B cell (primary cell): ENCODE measurements around the gene SLC2A9. TPM values are rescaled to one million over a fixed set of nuclear protein-coding genes. Genes with fewer than 3 reads are reported as not detected.

ENCODE experiments used
- ATAC-seq: fragments of 200-7000 bp; cut with Tn5 transposase; one replicate; pipeline ENCODE4 v1.10.0; 2021; ENCODE audit warnings: low read depth, mild to moderate bottlenecking, moderate number of reproducible peaks, moderate library complexity
- CTCF ChIA-PET: fragments of 350-600 bp; sonication (Branson Sonifier 250); formaldehyde crosslinking; loops from one replicate; lab custom pipeline; 2021; ENCODE audit warnings: antibody characterized with exemption, inconsistent platforms; lab: Charles Lee
- POLR2A ChIA-PET: fragments of 350-600 bp; sonication (Branson Sonifier 250); formaldehyde crosslinking; loops from one replicate; lab custom pipeline; 2021; ENCODE audit warnings: antibody characterized with exemption; lab: Charles Lee
- DNase-seq: peaks from one replicate; pipeline ENCODE4 v3.0.0; 2013
- H2AFZ ChIP-seq: 2 replicates; pipeline ENCODE4 v1.6.1; 2012; ENCODE audit warnings: mild to moderate bottlenecking, low read depth, low read length; ENCODE audit not compliant: insufficient read depth, poor library complexity, severe bottlenecking
- H3K27ac ChIP-seq, 2 donors: 1 replicate in 1 of 2; 2 replicates in 1 of 2; pipeline ENCODE4 v1.5.1; 2012 to 2013; ENCODE audit warnings: low read length in 2 of 2, mild to moderate bottlenecking in 2 of 2, moderate library complexity in 1 of 2
- H3K27me3 ChIP-seq, 4 experiments: fragments of 200-600 bp in 1 of 4; sonication (generic) in 1 of 4; replicated peaks in 1 of 4; 1 replicate in 2 of 4; 2 replicates in 2 of 4; pipeline versions ENCODE4 v1.6.1 to v1.7.0; 2013 to 2016; ENCODE audit warnings: low read length in 3 of 4, mild to moderate bottlenecking in 2 of 4, mixed read lengths in 1 of 4, moderate library complexity in 1 of 4; ENCODE audit not compliant: insufficient read depth in 4 of 4, control insufficient read depth in 3 of 4; ENCODE audit errors: control extremely low read depth in 1 of 4
- H3K36me3 ChIP-seq, 2 experiments: replicated peaks in 1 of 2; 1 replicate in 1 of 2; 2 replicates in 1 of 2; pipeline versions ENCODE4 v1.6.1 to v1.7.1; 2013; ENCODE audit warnings: low read length in 1 of 2; ENCODE audit not compliant: insufficient read depth in 2 of 2, control insufficient read depth in 1 of 2; ENCODE audit errors: control extremely low read depth in 1 of 2, extremely low read depth in 1 of 2
- H3K4me1 ChIP-seq, 2 donors: fragments of 200-600 bp in 1 of 2; sonication (generic) in 1 of 2; 1 replicate in 1 of 2; 2 replicates in 1 of 2; pipeline versions ENCODE4 v1.5.1 to v1.6.1; 2013 to 2017; ENCODE audit warnings: low read length in 2 of 2; ENCODE audit not compliant: control insufficient read depth in 2 of 2, insufficient read depth in 2 of 2
- H3K4me2 ChIP-seq: replicated peaks from 2 replicates; pipeline ENCODE3; 2012; ENCODE audit warnings: mild to moderate bottlenecking, low read depth, low read length; ENCODE audit not compliant: poor library complexity, severe bottlenecking
- H3K4me3 ChIP-seq, 5 experiments: fragments of 200-600 bp in 1 of 5; sonication (generic) in 1 of 5; 1 replicate in 3 of 5; 2 replicates in 2 of 5; pipeline versions ENCODE4 v1.5.1 to v1.7.0; 2011 to 2016; ENCODE audit warnings: low read length in 4 of 5, mild to moderate bottlenecking in 4 of 5, low read depth in 2 of 5, control low read depth in 1 of 5, moderate library complexity in 1 of 5; ENCODE audit not compliant: insufficient read depth in 1 of 5; ENCODE audit errors: control extremely low read depth in 1 of 5, extremely low read depth in 1 of 5
- H3K79me2 ChIP-seq: fragments of 200-600 bp; sonication (generic); one replicate; pipeline ENCODE4 v1.6.0; 2016; ENCODE audit warnings: low read length; ENCODE audit not compliant: control insufficient read depth, insufficient read depth
- H3K9ac ChIP-seq: fragments of 200-600 bp; sonication (generic); 2 replicates; pipeline ENCODE4 v1.6.1; 2017; ENCODE audit warnings: mild to moderate bottlenecking, low read length, moderate library complexity
- H3K9me3 ChIP-seq, 3 donors: one replicate each; pipeline versions ENCODE4 v1.6.1 to v1.7.1; 2013; ENCODE audit warnings: low read length in 2 of 3; ENCODE audit not compliant: control insufficient read depth in 2 of 3, insufficient read depth in 1 of 3; ENCODE audit errors: control extremely low read depth in 1 of 3
- H4K20me1 ChIP-seq: 2 replicates; pipeline ENCODE4 v1.6.0; 2012; ENCODE audit warnings: mild to moderate bottlenecking, low read length; ENCODE audit not compliant: insufficient read depth, control insufficient read depth, poor library complexity, severe bottlenecking
- H3K27ac Mint-ChIP-seq: one replicate; pipeline ENCODE4 v1.8.0; 2021; ENCODE audit warnings: mixed read lengths
- H3K27me3 Mint-ChIP-seq: one replicate; pipeline ENCODE4 v1.8.0; 2021; ENCODE audit warnings: mixed read lengths
- H3K4me1 Mint-ChIP-seq: one replicate; pipeline ENCODE4 v1.8.0; 2021; ENCODE audit warnings: mixed read lengths
- H3K4me3 Mint-ChIP-seq: one replicate; pipeline ENCODE4 v1.8.0; 2021; ENCODE audit warnings: mixed read lengths
- H3K9me3 Mint-ChIP-seq: one replicate; pipeline ENCODE4 v1.8.0; 2022; ENCODE audit warnings: mixed read lengths; ENCODE audit not compliant: insufficient read depth
- EZH2 ChIP-seq: IDR thresholded peaks from 2 replicates; pipeline ENCODE4 v1.6.1; 2012; ENCODE audit warnings: borderline replicate concordance, low read depth, mild to moderate bottlenecking, moderate library complexity, low read length; ENCODE audit not compliant: insufficient read depth, poor library complexity, severe bottlenecking
- WGBS: methylation state at CpG from one replicate; pipeline ENCODE4 v1.1.5; 2013; ENCODE audit warnings: missing lambda C conversion rate; ENCODE audit not compliant: insufficient coverage; 5-methylcytosine and 5-hydroxymethylcytosine counted together
- intact Hi-C: fragments of 100-400 bp; cut with micrococcal nuclease; formaldehyde crosslinking; loops from one replicate; pipeline ENCODE4 v1.10.0; 2022
- polyA plus RNA-seq: library from polyadenylated mRNA; depleted of rRNA; stranded (reverse); fragments of >200 nt; gene quantifications from 2 replicates; pipeline ENCODE4 v1.2.3, GENCODE V29; 2012
- total RNA-seq, 2 donors: library from RNA; stranded (reverse); fragments of 120-200 nt in 1 of 2; gene quantifications; 1 replicate in 1 of 2; 2 replicates in 1 of 2; pipeline versions ENCODE4 v1.2.3 to v1.2.4, GENCODE V29; 2013 to 2022
- TF ChIP-seq, protein P1 (sequence below): fragments of 200-600 bp; IDR thresholded peaks from one replicate; pipeline ENCODE4 v1.8.0; 2022; ENCODE audit warnings: antibody characterized with exemption, mild to moderate bottlenecking

SLC2A9 gene
- total and polyA plus RNA-seq, 2 donors (not counting 1 experiment from before 2014, with no cell fraction given) = 0.89 to 2.1 TPM

DNA sequence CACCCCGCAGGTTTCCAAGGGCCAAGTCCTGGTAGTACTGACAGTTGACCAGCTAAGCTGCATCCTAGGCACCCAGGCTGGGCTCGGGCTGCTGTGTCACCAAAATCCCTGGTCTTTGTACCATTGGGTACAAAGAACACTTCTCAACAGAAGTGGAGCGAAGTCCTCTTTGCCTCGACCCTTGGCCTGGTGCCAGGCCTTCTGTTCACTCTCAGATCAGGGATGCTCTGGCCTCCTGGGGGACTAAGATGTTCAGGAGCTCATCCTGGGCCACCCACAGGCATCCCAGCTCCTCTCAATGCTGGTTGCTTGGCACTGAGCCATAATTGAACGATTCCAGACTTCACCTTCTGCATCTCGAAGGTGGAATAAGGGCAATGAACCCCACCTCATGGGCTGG, 13.8 kb upstream of the SLC2A9 start:
- peaks cover 21% of the 10 kb centered on the region for H3K4me1 Mint-ChIP-seq
- Histone ChIP-seq H3K4me3 (no peak overlapping the region), H3K27me3 (peaks cover 0 to 6% (median 0%) of the 10 kb centered on the region in 4 experiments), H3K4me2 (no peak overlapping the region), H3K9ac (no peak overlapping the region), H2AFZ (no peak overlapping the region), H3K79me2 (no peaks in the 10 kb centered on the region), H3K4me1 (peaks cover 8 to 16% of the 10 kb centered on the region in 2 donors), H3K9me3 (no peaks in the 10 kb centered on the region), H4K20me1 (no peaks in the 10 kb centered on the region), H3K27ac (no peak overlapping the region), H3K36me3 (no peaks in the 10 kb centered on the region)
- intact Hi-C loops = no loop called here
- no peak for TF ChIP-seq EZH2
- TF ChIP-seq, protein P1, sequence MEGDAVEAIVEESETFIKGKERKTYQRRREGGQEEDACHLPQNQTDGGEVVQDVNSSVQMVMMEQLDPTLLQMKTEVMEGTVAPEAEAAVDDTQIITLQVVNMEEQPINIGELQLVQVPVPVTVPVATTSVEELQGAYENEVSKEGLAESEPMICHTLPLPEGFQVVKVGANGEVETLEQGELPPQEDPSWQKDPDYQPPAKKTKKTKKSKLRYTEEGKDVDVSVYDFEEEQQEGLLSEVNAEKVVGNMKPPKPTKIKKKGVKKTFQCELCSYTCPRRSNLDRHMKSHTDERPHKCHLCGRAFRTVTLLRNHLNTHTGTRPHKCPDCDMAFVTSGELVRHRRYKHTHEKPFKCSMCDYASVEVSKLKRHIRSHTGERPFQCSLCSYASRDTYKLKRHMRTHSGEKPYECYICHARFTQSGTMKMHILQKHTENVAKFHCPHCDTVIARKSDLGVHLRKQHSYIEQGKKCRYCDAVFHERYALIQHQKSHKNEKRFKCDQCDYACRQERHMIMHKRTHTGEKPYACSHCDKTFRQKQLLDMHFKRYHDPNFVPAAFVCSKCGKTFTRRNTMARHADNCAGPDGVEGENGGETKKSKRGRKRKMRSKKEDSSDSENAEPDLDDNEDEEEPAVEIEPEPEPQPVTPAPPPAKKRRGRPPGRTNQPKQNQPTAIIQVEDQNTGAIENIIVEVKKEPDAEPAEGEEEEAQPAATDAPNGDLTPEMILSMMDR = no peak
- ATAC-seq (no peak), DNase-seq (no peak)
- no peaks in the 10 kb centered on the region for H3K9me3 Mint-ChIP-seq
- H3K27me3 Mint-ChIP-seq = peaks cover 7% of the 10 kb centered on the region
- no peak overlapping the region for H3K4me3 Mint-ChIP-seq
- ChIA-PET CTCF (no interaction called here), POLR2A (interaction anchor here (1.5 kb wide), 1 partner anchor 12 kb away, joined by 3 read pairs; no protein-coding TSS in a partner anchor)
- no peak overlapping the region for H3K27ac Mint-ChIP-seq
- WGBS = 79% methylated on average over 6 of the region's 6 CpGs

DNA sequence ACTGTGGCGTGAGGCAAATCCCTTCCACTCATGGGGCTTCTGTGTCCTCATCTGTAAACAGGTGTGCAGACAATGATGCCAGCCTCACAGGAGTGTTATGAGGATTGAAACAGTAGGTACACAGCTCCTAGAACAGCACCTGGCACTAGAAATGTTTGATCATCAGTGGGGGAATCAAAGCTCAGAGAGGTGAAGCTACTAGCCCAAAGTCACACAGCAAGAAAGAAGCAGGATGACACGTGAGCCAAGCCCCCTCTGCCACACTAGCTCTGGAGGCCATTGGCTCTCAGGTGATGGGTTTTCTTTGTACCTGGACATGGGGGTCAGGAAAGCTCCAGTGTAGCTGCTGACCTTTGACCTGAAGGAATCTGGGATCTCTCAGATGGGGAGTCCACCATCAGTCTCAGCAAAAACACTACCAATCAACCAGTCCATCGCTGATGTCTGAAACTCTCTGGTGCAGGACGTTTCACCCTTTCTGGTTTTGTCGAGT, 13.4 kb upstream of the SLC2A9 start:
- Mint-ChIP-seq H3K27ac (no peak overlapping the region), H3K4me3 (no peak overlapping the region), H3K9me3 (no peaks in the 10 kb centered on the region), H3K4me1 (peaks cover 21% of the 10 kb centered on the region), H3K27me3 (peaks cover 7% of the 10 kb centered on the region)
- intact Hi-C loops = no loop called here
- Histone ChIP-seq H3K36me3 (no peaks in the 10 kb centered on the region), H3K9me3 (no peaks in the 10 kb centered on the region), H3K4me3 (no peak overlapping the region), H3K79me2 (no peaks in the 10 kb centered on the region), H2AFZ (no peak overlapping the region), H3K27ac (no peak overlapping the region), H3K4me1 (peaks cover 8 to 16% of the 10 kb centered on the region in 2 donors), H3K4me2 (no peak overlapping the region), H4K20me1 (no peaks in the 10 kb centered on the region), H3K27me3 (peaks cover 0 to 6% (median 0%) of the 10 kb centered on the region in 4 experiments), H3K9ac (no peak overlapping the region)
- WGBS = 86% methylated on average over 4 of the region's 5 CpGs
- CTCF ChIA-PET = no interaction called here
- ATAC-seq (no peak), DNase-seq (no peak)
- POLR2A ChIA-PET = interaction anchor here (1.5 kb wide), 1 partner anchor 11 kb away, joined by 3 read pairs; no protein-coding TSS in a partner anchor
- TF ChIP-seq, protein P1 = no peak
- TF ChIP-seq EZH2 = no peak
